A549 (cell line): ENCODE results near the gene CFAP77. TPM values are rescaled to one million over a fixed set of nuclear protein-coding genes. Genes with fewer than 3 reads are reported as not detected.
A peak's percentile ranks its signal among the peaks of the same experiment; 100 is the strongest.

Experiments
- ATAC-seq, 2 experiments: fragments of 200-7000 bp in 1 of 2; fragments of >200 bp in 1 of 2; cut with Nextera tagmentation in 1 of 2; cut with Tn5 transposase in 1 of 2; 3 replicates each; pipeline versions ENCODE4 v1.8.0 to v1.9.1; 2018 to 2020; ENCODE audit warnings: mild to moderate bottlenecking in 1 of 2, moderate library complexity in 1 of 2
- CTCF ChIA-PET: fragments of 300-600 bp; sonication (Branson Sonifier 250); formaldehyde crosslinking; extraction: SDS; loops from one replicate; lab custom pipeline; 2021; ENCODE audit warnings: antibody characterized with exemption, inconsistent platforms; lab: Yijun Ruan, JAX
- POLR2A ChIA-PET: fragments of 350-600 bp; formaldehyde crosslinking; extraction: SDS; loops from one replicate; lab custom pipeline; 2021; ENCODE audit warnings: antibody characterized with exemption, inconsistent platforms; lab: Yijun Ruan, JAX
- DNase-seq, 2 experiments: peaks; one replicate each; pipeline versions ENCODE4 v3.0.0 to v3.0.0-alpha.2; 2011 to 2016; ENCODE audit warnings: low read depth in 1 of 2, low spot score in 1 of 2
- FAIRE-seq: peaks from 2 replicates; lab custom pipeline; 2011; peaks lifted over from hg19 to GRCh38; lab: Jason Lieb, UNC
- H3K27ac ChIP-seq, 2 experiments: fragments of >200 bp; sonication (Bioruptor Twin); formaldehyde crosslinking; 3 replicates each; pipeline ENCODE4 v1.5.1; 2016 to 2017
- H3K4me1 ChIP-seq: fragments of >200 bp; sonication (Bioruptor Twin); formaldehyde crosslinking; 3 replicates; pipeline ENCODE4 v1.6.1; 2016
- H3K4me2 ChIP-seq: fragments of >200 bp; sonication (Bioruptor Twin); formaldehyde crosslinking; 3 replicates; pipeline ENCODE4 v1.6.1; 2016
- H3K4me3 ChIP-seq: fragments of >200 bp; sonication (Bioruptor Twin); formaldehyde crosslinking; 3 replicates; pipeline ENCODE4 v1.5.1; 2016
- H3K9me3 ChIP-seq: fragments of >200 bp; sonication (Bioruptor Twin); formaldehyde crosslinking; 3 replicates; pipeline ENCODE4 v1.6.1; 2016
- CEBPB ChIP-seq, 2 experiments: fragments of >200 bp in 1 of 2; sonication (Bioruptor Twin) in 1 of 2; formaldehyde crosslinking in 1 of 2; IDR thresholded peaks; 2 replicates each; pipeline ENCODE4 v1.6.1; 2012 to 2016
- CHD2 ChIP-seq: fragments of 150-350 bp; IDR thresholded peaks from 2 replicates; pipeline ENCODE4 v1.6.1; 2014; ENCODE audit warnings: low read length; ENCODE audit not compliant: partially characterized antibody
- EHMT2 ChIP-seq: fragments of 200-600 bp; sonication (generic); IDR thresholded peaks from 2 replicates; pipeline ENCODE4 v1.6.1; 2016; ENCODE audit warnings: antibody characterized with exemption, low read depth, mild to moderate bottlenecking, moderate library complexity
- EP300 ChIP-seq, 2 experiments: fragments of >200 bp; sonication (Bioruptor Twin); formaldehyde crosslinking; IDR thresholded peaks; 2 replicates in 1 of 2; 3 replicates in 1 of 2; pipeline ENCODE4 v1.6.1; 2016 to 2017
- ESRRA ChIP-seq: fragments of 150-350 bp; IDR thresholded peaks from 2 replicates; pipeline ENCODE4 v1.6.1; 2014; ENCODE audit warnings: mild to moderate bottlenecking, low read length, borderline replicate concordance
- FOSL2 ChIP-seq, 2 experiments: fragments of 450-650 bp in 1 of 2; fragments of >200 bp in 1 of 2; sonication (Bioruptor Twin) in 1 of 2; formaldehyde crosslinking; IDR thresholded peaks; 2 replicates each; pipeline versions ENCODE4 v1.5.0 to v1.6.1; 2016 to 2020; ENCODE audit warnings: mild to moderate bottlenecking in 1 of 2, moderate library complexity in 1 of 2
- GATA3 ChIP-seq: IDR thresholded peaks from 2 replicates; pipeline ENCODE4 v1.6.1; 2012; ENCODE audit warnings: borderline replicate concordance
- HOXB5 ChIP-seq: fragments of 250-450 bp; sonication (Bioruptor Pico); IDR thresholded peaks from 2 replicates; pipeline ENCODE4 v1.5.0; 2020; ENCODE audit warnings: mild to moderate bottlenecking, moderate library complexity
- JUN ChIP-seq, 2 experiments: fragments of >200 bp; sonication (Bioruptor Twin); formaldehyde crosslinking; IDR thresholded peaks; 2 replicates in 1 of 2; 3 replicates in 1 of 2; pipeline ENCODE4 v1.6.1; 2016 to 2017
- KDM1A ChIP-seq: fragments of 200-600 bp; sonication (generic); IDR thresholded peaks from 2 replicates; pipeline ENCODE4 v1.6.1; 2016; ENCODE audit warnings: low read depth, mild to moderate bottlenecking
- MAFK ChIP-seq: fragments of 450-650 bp; IDR thresholded peaks from 2 replicates; pipeline ENCODE4 v1.6.1; 2014; ENCODE audit not compliant: partially characterized antibody
- MAZ ChIP-seq: fragments of 150-350 bp; IDR thresholded peaks from 2 replicates; pipeline ENCODE4 v1.6.1; 2014; ENCODE audit warnings: antibody characterized with exemption, low read depth, low read length, borderline replicate concordance
- MYC ChIP-seq: IDR thresholded peaks from 2 replicates; pipeline ENCODE4 v1.6.1; 2012; ENCODE audit warnings: mild to moderate bottlenecking, inconsistent platforms, low read length, improper control_type of control experiment, borderline replicate concordance
- NFE2L2 ChIP-seq: fragments of 150-350 bp; conservative IDR thresholded peaks from 2 replicates; pipeline ENCODE4 v1.6.1; 2014; ENCODE audit warnings: low read length
- NPAS2 ChIP-seq: fragments of 250-450 bp; sonication (Bioruptor Pico); IDR thresholded peaks from 2 replicates; pipeline ENCODE4 v1.8.0; 2022; ENCODE audit warnings: mild to moderate bottlenecking, moderate library complexity, borderline replicate concordance
- POLR2A ChIP-seq: IDR thresholded peaks from 2 replicates; pipeline ENCODE4 v1.6.1; 2012; ENCODE audit warnings: mild to moderate bottlenecking, low read length
- SMC3 ChIP-seq: fragments of >200 bp; sonication (Bioruptor Twin); formaldehyde crosslinking; IDR thresholded peaks from 3 replicates; pipeline ENCODE4 v1.6.1; 2018; ENCODE audit warnings: inconsistent platforms
- SREBF2 ChIP-seq: fragments of 450-650 bp; IDR thresholded peaks from 2 replicates; pipeline ENCODE4 v1.6.1; 2014; ENCODE audit warnings: mild to moderate bottlenecking, moderate library complexity
- ZSCAN20 ChIP-seq: fragments of 250-450 bp; sonication (Bioruptor Pico); IDR thresholded peaks from 2 replicates; pipeline ENCODE4 v1.8.0; 2022; ENCODE audit warnings: mild to moderate bottlenecking, moderate library complexity
- WGBS: methylation state at CpG from one replicate; pipeline ENCODE4 v1.1.6; 2017; ENCODE audit errors: missing lambda C conversion rate; 5-methylcytosine and 5-hydroxymethylcytosine counted together
- polyA plus RNA-seq, 4 experiments: library from polyadenylated mRNA; depleted of rRNA in 3 of 4; stranded (reverse); fragments of >200 nt; fragmentation: RNase III in 1 of 4; extraction: RNeasy Plus Mini Kit Qiagen cat#74134 plus additional on column Dnase treatment in 1 of 4; gene quantifications; 2 replicates in 3 of 4; 3 replicates in 1 of 4; pipeline ENCODE4 v1.2.3, GENCODE V29; 2011 to 2017
- TF ChIP-seq, protein P1 (sequence below): IDR thresholded peaks from 2 replicates; pipeline ENCODE4 v1.6.1; 2012
- TF ChIP-seq, protein P2 (sequence below): fragments of 250-450 bp; sonication (Bioruptor Pico); IDR thresholded peaks from 2 replicates; pipeline ENCODE4 v1.5.0; 2020; ENCODE audit warnings: low read depth, mild to moderate bottlenecking, moderate library complexity
- TF ChIP-seq, protein P3 (sequence below): fragments of >200 bp; sonication (Bioruptor Twin); formaldehyde crosslinking; IDR thresholded peaks from 3 replicates; pipeline ENCODE4 v1.5.1; 2016

The CFAP77 gene
- polyA plus RNA-seq, 2 of the 4 experiments (the other 2 are of a cell fraction), result 0.05 TPM; not detected in 1

DNA sequence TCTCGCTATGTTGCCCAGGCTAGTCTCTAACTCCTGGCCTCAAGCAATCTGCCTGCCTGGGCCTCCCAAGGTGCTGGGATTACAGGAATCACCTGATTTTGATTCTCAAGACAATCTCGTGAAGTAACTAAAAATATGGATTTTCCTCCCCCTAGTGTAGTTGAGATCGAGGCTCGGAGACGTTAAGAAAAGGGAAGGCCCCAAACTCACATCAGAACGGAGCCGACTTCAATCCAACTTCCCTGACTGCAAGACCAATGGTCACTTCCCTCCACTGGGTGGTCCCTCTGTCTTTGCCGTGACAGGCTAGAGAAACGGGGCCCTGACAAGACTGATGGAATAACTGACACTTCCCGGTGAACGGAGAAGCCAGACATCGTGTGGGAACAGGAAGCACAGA is 200.7 kb downstream of the CFAP77 start:
- ATAC-seq (no peak), DNase-seq (no peak), FAIRE-seq (no peak)
- Histone ChIP-seq H3K9me3 (no peaks in the 10 kb centered on the region), H3K27ac (no peak overlapping the region), H3K4me2 (no peak overlapping the region), H3K4me1 (no peaks in the 10 kb centered on the region), H3K4me3 (no peak overlapping the region)
- ChIA-PET CTCF (no interaction called here), POLR2A (no interaction called here)
- TF ChIP-seq CEBPB (IDR thresholded peaks at IDR 0.05) (no peak), EP300 (IDR thresholded peaks at IDR 0.05) (no peak), JUN (IDR thresholded peaks at IDR 0.05) (no peak), NPAS2 (CRISPR knock-in tag) (no peak), FOSL2 (IDR thresholded peaks at IDR 0.05) (no peak), FOSL2 (CRISPR knock-in tag; IDR thresholded peaks at IDR 0.05) (no peak), CHD2 (no peak), KDM1A (no peak), POLR2A (no peak), GATA3 (no peak), MYC (no peak), MAZ (no peak), EHMT2 (no peak), NFE2L2 (no peak), SREBF2 (no peak), SMC3 (no peak), ZSCAN20 (CRISPR knock-in tag) (no peak), ESRRA (no peak)
- TF ChIP-seq, protein P1, sequence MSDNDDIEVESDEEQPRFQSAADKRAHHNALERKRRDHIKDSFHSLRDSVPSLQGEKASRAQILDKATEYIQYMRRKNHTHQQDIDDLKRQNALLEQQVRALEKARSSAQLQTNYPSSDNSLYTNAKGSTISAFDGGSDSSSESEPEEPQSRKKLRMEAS, result no peak
- TF ChIP-seq, protein P2, sequence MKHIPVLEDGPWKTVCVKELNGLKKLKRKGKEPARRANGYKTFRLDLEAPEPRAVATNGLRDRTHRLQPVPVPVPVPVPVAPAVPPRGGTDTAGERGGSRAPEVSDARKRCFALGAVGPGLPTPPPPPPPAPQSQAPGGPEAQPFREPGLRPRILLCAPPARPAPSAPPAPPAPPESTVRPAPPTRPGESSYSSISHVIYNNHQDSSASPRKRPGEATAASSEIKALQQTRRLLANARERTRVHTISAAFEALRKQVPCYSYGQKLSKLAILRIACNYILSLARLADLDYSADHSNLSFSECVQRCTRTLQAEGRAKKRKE (CRISPR knock-in tag), result no peak
- WGBS, result 94% methylated on average over 12 of the region's 12 CpGs

DNA sequence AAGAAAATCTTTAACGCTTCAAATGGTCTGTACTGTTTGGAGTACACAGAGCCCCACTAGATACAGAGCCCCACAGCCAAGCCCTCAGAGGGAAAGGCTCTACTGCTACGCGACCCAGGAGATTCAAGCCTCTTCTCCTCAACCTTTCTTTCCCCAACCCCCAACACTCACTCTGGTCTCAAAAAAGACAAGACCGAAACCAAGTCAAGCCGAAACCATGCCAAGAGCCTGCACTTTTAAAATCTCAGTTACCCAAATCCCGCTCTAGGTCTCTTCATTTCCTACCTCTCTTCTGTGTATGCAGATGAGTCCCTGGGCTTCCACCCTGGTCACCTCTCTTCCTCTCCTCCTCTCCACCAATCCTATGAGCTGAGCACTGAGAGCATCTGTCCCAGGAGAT is 204.3 kb downstream of the CFAP77 start:
- no peak for DNase-seq
- POLR2A ChIA-PET, result no interaction called here

DNA sequence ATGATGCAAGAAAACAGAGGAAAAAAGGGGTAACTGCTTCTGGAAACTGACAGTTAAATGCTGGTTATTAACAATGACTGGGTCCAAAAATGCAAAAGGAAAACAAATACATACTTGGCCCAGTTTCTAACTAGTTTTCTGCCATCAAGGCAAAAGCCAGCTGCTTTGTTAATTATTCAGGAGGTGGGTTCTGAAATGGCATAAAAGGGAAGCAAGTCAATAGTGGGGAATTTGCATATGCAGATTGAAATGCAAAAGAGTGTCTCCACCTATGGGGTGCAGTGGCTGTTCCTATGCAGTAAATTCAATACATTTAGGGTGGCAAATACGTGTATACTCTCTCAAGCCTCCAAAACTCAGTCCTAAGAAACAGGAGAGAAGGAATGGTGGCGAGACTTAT is 205.8 kb downstream of the CFAP77 start:
- no peak for TF ChIP-seq CEBPB (IDR thresholded peaks at IDR 0.05)
- TF ChIP-seq, protein P3, sequence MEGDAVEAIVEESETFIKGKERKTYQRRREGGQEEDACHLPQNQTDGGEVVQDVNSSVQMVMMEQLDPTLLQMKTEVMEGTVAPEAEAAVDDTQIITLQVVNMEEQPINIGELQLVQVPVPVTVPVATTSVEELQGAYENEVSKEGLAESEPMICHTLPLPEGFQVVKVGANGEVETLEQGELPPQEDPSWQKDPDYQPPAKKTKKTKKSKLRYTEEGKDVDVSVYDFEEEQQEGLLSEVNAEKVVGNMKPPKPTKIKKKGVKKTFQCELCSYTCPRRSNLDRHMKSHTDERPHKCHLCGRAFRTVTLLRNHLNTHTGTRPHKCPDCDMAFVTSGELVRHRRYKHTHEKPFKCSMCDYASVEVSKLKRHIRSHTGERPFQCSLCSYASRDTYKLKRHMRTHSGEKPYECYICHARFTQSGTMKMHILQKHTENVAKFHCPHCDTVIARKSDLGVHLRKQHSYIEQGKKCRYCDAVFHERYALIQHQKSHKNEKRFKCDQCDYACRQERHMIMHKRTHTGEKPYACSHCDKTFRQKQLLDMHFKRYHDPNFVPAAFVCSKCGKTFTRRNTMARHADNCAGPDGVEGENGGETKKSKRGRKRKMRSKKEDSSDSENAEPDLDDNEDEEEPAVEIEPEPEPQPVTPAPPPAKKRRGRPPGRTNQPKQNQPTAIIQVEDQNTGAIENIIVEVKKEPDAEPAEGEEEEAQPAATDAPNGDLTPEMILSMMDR, result no peak
- no peak overlapping the region for H3K27ac ChIP-seq
- FAIRE-seq (no peak), ATAC-seq (no peak), DNase-seq (no peak)
- WGBS, result 83% methylated on average over 2 of the region's 2 CpGs
- H3K4me2 ChIP-seq, result no peak overlapping the region
- no peaks in the 10 kb centered on the region for H3K9me3 ChIP-seq
- no peak overlapping the region for H3K4me3 ChIP-seq
- CTCF ChIA-PET, result interaction anchor here (0.9 to 1.4 kb wide), 3 partner anchors 17 to 185 kb away, joined by 3 to 5 read pairs (median 3); partner anchors contain the start of gene BARHL1
- POLR2A ChIA-PET, result no interaction called here
- H3K4me1 ChIP-seq, result no peaks in the 10 kb centered on the region

More for the DNA sequence above, 204.3 kb downstream of the CFAP77 start:
- H3K4me1 ChIP-seq, result no peaks in the 10 kb centered on the region
- ATAC-seq, result no peak
- CTCF ChIA-PET, result no interaction called here
- no peak for TF ChIP-seq CEBPB (IDR thresholded peaks at IDR 0.05)
- TF ChIP-seq, all 56 proteins: peak for 0
- Histone ChIP-seq H3K4me3 (no peak overlapping the region), H3K9me3 (no peaks in the 10 kb centered on the region), H3K4me2 (no peak overlapping the region), H3K27ac (no peak overlapping the region)
- FAIRE-seq, result no peak
- 98% methylated on average over 6 of the region's 6 CpGs for WGBS

DNA sequence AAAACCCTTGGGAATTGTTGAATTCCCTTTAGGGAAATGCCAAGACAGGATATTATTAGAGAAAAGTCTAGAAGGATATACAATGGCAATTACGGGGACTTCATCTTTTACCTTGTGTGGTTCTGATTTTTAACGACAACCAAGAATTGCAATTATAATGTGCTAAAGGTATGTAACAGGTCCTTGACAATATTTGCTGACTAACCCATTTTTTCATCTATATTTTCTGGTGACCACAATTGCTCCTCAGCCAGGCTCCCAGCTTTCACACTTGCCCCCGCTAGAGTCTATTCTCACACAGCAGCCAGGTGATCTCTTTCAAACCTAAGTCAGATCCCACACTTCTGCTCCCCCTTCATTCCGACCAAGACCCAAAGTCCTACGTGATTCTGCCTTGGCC is 206.7 kb downstream of the CFAP77 start:
- no peak for FAIRE-seq
- Histone ChIP-seq H3K4me2 (no peak overlapping the region), H3K4me3 (no peak overlapping the region), H3K27ac (no peak overlapping the region), H3K4me1 (no peaks in the 10 kb centered on the region), H3K9me3 (no peaks in the 10 kb centered on the region)
- 95% methylated on average over 5 of the region's 5 CpGs for WGBS
- ChIA-PET CTCF (no interaction called here), POLR2A (no interaction called here)
- no peak for ATAC-seq
- TF ChIP-seq MAFK (peak; percentile 83), HOXB5 (CRISPR knock-in tag) (no peak)
- DNase-seq, result no peak
